Right lobe of liver (tissue), 4 donors: ENCODE data around the gene ANAPC4.

Experiments
- POLR2A ChIP-seq: fragments of 450-650 bp; IDR thresholded peaks from one replicate; pipeline ENCODE4 v1.6.1; 2017; ENCODE audit warnings: antibody characterized with exemption, mild to moderate bottlenecking
- TF ChIP-seq, protein P1 (sequence below), 4 donors: fragments of 200-600 bp in 3 of 4; fragments of 450-650 bp in 1 of 4; IDR thresholded peaks; one replicate each; pipeline versions ENCODE4 v1.5.1 to v1.8.0; 2016 to 2022; ENCODE audit warnings: antibody characterized with exemption in 4 of 4, mild to moderate bottlenecking in 2 of 4
- donor health status: DM: no; HTN: no; CAD: no.
- donor health status: DM: no; HTN: no; CAD: no.
- donor health status: DM: no; HTN: yes; CAD: no.

- TF ChIP-seq, protein P1, sequence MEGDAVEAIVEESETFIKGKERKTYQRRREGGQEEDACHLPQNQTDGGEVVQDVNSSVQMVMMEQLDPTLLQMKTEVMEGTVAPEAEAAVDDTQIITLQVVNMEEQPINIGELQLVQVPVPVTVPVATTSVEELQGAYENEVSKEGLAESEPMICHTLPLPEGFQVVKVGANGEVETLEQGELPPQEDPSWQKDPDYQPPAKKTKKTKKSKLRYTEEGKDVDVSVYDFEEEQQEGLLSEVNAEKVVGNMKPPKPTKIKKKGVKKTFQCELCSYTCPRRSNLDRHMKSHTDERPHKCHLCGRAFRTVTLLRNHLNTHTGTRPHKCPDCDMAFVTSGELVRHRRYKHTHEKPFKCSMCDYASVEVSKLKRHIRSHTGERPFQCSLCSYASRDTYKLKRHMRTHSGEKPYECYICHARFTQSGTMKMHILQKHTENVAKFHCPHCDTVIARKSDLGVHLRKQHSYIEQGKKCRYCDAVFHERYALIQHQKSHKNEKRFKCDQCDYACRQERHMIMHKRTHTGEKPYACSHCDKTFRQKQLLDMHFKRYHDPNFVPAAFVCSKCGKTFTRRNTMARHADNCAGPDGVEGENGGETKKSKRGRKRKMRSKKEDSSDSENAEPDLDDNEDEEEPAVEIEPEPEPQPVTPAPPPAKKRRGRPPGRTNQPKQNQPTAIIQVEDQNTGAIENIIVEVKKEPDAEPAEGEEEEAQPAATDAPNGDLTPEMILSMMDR (IDR thresholded peaks at IDR 0.05) = no peak
- no peak for TF ChIP-seq POLR2A
Observed at GRCh38 chr4:25424539-25425228, 47.6 kb downstream of the ANAPC4 start.
